ENCODE results near the gene SYDE2. TPM values are rescaled to one million over a fixed set of nuclear protein-coding genes. Genes with fewer than 3 reads are reported as not detected.

SYDE2 gene, protein sequence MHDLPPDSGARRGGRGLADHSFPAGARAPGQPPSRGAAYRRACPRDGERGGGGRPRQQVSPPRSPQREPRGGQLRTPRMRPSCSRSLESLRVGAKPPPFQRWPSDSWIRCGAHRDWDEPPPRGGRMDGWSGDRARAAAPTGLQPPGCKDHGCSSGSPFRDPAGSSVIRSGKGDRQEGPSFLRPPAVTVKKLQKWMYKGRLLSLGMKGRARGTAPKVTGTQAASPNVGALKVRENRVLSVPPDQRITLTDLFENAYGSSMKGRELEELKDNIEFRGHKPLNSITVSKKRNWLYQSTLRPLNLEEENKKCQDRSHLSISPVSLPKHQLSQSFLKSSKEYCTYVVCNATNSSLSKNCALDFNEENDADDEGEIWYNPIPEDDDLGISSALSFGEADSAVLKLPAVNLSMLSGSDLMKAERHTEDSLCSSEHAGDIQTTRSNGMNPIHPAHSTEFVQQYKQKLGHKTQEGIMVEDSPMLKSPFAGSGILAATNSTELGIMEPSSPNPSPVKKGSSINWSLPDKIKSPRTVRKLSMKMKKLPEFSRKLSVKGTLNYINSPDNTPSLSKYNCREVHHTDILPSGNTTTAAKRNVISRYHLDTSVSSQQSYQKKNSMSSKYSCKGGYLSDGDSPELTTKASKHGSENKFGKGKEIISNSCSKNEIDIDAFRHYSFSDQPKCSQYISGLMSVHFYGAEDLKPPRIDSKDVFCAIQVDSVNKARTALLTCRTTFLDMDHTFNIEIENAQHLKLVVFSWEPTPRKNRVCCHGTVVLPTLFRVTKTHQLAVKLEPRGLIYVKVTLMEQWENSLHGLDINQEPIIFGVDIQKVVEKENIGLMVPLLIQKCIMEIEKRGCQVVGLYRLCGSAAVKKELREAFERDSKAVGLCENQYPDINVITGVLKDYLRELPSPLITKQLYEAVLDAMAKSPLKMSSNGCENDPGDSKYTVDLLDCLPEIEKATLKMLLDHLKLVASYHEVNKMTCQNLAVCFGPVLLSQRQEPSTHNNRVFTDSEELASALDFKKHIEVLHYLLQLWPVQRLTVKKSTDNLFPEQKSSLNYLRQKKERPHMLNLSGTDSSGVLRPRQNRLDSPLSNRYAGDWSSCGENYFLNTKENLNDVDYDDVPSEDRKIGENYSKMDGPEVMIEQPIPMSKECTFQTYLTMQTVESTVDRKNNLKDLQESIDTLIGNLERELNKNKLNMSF
- total RNA-seq: 1 to 10 TPM; 2.3 TPM

DNA sequence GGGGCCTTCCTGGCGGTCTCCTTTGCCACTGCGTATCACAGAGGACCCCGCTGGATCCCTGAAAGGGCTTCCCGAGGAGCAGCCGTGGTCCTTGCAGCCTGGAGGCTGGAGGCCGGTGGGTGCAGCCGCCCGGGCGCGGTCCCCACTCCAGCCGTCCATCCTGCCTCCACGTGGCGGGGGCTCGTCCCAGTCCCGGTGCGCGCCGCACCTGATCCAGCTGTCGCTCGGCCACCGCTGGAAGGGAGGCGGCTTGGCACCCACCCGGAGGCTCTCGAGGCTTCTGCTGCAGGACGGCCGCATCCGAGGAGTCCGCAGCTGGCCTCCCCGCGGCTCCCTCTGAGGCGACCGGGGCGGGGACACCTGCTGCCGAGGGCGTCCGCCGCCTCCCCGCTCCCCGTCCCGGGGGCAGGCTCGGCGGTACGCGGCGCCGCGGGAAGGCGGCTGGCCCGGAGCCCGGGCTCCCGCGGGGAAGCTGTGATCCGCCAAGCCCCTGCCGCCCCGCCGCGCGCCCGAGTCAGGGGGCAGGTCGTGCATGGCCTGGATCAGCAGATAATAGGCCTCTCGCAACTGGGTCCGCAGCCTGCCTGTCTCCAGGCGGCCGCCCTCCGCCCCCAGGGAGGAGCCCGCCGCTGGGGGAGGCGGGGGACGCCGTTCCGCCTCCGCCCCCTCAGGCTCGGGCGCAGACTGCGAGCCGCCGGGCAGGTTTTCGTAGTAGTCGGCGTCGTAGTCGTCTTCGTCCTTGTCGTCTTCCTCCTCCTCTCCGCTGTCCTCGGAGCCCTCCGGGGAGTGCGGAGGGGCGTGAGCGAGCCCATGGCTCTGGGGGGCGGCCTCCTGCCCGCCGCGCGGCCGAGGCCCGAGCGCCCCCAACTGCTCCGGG, at the start of gene SYDE2:
Gene SYDE2 (minus strand): TSS at position 554 of the 877 bp plus-strand sequence. CDS start 20 bp downstream, at position 534.

Small RNA genes lying within 50 kb of the gene (microRNA-seq; reads per million reads assigned to microRNA genes)
- 1.0 reads per million for gene MIR4423 (ENCODE audit: borderline microRNAs expressed, borderline replicate concordance)

Other genes starting within 250 kb of the SYDE2 start
- 10 to 100 TPM; 10.4 to 12.6 TPM for gene MCOLN2, start 203.9 kb downstream of the SYDE2 start, total RNA-seq
- 10 to 100 TPM; 11.0 to 11.5 TPM for gene MCOLN3, start 152.5 kb downstream of the SYDE2 start, total RNA-seq
- 10 to 100 TPM; 23.2 to 25.2 TPM for gene C1orf52, start 58.6 kb upstream of the SYDE2 start, total RNA-seq
- gene BCL10, start 75.6 kb upstream of the SYDE2 start, total RNA-seq: 10 to 100 TPM; 29.1 to 29.6 TPM